Gastrocnemius medialis (tissue), 4 donors: Measurements from ENCODE around the gene PHF14.

Source experiments
- CTCF ChIP-seq, 5 experiments: fragments of 450-650 bp in 3 of 5; fragments of 200-600 bp in 2 of 5; sonication (generic) in 2 of 5; IDR thresholded peaks in 4 of 5; conservative IDR thresholded peaks in 1 of 5; 1 replicate in 4 of 5; 2 replicates in 1 of 5; pipeline ENCODE4 v1.5.1; 2016 to 2019; ENCODE audit warnings: antibody characterized with exemption in 5 of 5, mild to moderate bottlenecking in 3 of 5, moderate library complexity in 3 of 5
- POLR2A ChIP-seq, 2 donors: fragments of 450-650 bp; IDR thresholded peaks; one replicate each; pipeline ENCODE4 v1.6.1; 2017; ENCODE audit warnings: antibody characterized with exemption in 2 of 2, mild to moderate bottlenecking in 2 of 2, moderate library complexity in 2 of 2

- no peak for TF ChIP-seq CTCF (IDR thresholded peaks at IDR 0.05 in 4 of 5, conservative IDR thresholded peaks at IDR 0.05 in 1 of 5)
- TF ChIP-seq POLR2A (IDR thresholded peaks at IDR 0.05) = no peak
These were observed 95.9 kb downstream of the PHF14 start for GRCh38 chr7:11069591-11069990.
